ENCODE data around the gene FBXW5. TPM values are rescaled to one million over a fixed set of nuclear protein-coding genes. Genes with fewer than 3 reads are reported as not detected.

Gene FBXW5
- total RNA-seq, 2 donors from 2014 or later, result 64.2 to 76.5 TPM

DNA sequence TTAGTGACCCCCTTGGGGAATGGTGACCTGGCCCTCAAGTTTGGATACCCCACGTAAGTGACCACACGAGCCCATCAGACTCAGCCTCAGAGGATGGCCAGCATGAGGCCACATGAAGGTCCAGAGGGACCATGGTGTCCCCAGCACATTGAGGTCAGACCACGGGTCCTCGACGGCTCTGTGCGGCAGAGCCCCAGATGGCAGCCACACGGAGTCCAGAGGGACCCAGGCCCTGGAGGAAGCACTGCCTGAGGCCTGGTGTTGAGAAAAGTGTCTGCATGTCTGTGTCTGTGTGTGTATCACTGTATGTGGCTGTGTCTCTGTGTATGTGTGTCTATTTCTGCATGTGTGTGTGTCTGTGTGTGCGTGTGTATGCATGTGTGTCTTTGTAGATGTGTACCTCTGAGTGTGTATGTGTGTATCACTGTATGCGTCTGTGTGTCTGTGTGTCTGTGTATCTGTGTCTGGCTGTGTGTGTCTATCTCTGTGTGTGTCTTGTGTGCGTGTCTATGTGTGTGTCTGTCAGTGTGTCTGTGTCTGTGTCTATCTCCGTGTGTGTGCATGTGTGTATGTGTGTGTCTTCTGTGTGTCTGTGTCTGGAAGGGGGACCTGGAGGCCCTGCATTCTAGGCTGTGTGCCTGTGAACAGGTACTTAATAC is 39.2 kb upstream of the FBXW5 start:
- no peaks in the 10 kb centered on the region for H3K9me3 ChIP-seq (ENCODE audit: control insufficient read depth, low read length)
- peaks cover 12% of the 10 kb centered on the region for H3K27me3 ChIP-seq (ENCODE audit: control insufficient read depth, insufficient read depth, low read length, poor library complexity, severe bottlenecking)
- Mint-ChIP-seq H3K36me3 (ENCODE audit: low read depth) (no peaks in the 10 kb centered on the region), H3K4me3 (no peak overlapping the region), H3K4me1 (peaks cover 9% of the 10 kb centered on the region), H3K27me3 (ENCODE audit: insufficient read depth) (peaks cover 23% of the 10 kb centered on the region), H3K27ac (no peak overlapping the region), H3K9me3 (no peaks in the 10 kb centered on the region)
- no peak for DNase-seq
- no peak for TF ChIP-seq CTCF (conservative IDR thresholded peaks at IDR 0.05)
- WGBS, 2 experiments (ENCODE audit: insufficient coverage in 1 of 2, insufficient read length in 1 of 2), result 85 to 90% methylated on average over 9 to 11 of the region's 11 CpGs
- H3K4me3 ChIP-seq (ENCODE audit: low read length), result no peak overlapping the region
- H3K27ac ChIP-seq (ENCODE audit: low read depth, low read length), result no peak overlapping the region
- H3K36me3 ChIP-seq (ENCODE audit: control insufficient read depth, insufficient read depth, low read length), result no peaks in the 10 kb centered on the region
- H3K4me1 ChIP-seq (ENCODE audit: control insufficient read depth, insufficient read depth, low read length), result peaks cover 3% of the 10 kb centered on the region
- H3K9ac ChIP-seq (ENCODE audit: extremely low read depth, low read length, poor library complexity, severe bottlenecking), result no peak overlapping the region

- Histone ChIP-seq H3K27me3 (ENCODE audit: control insufficient read depth, insufficient read depth, low read length, poor library complexity, severe bottlenecking) (peaks cover 12% of the 10 kb centered on the region), H3K36me3 (ENCODE audit: control insufficient read depth, insufficient read depth, low read length) (no peaks in the 10 kb centered on the region), H3K4me1 (ENCODE audit: control insufficient read depth, insufficient read depth, low read length) (peaks cover 3% of the 10 kb centered on the region), H3K4me3 (ENCODE audit: low read length) (no peak overlapping the region), H3K9ac (ENCODE audit: extremely low read depth, low read length, poor library complexity, severe bottlenecking) (no peak overlapping the region), H3K9me3 (ENCODE audit: control insufficient read depth, low read length) (no peaks in the 10 kb centered on the region), H3K27ac (ENCODE audit: low read depth, low read length) (no peak overlapping the region)
- no peak for TF ChIP-seq CTCF (conservative IDR thresholded peaks at IDR 0.05)
- Mint-ChIP-seq H3K36me3 (ENCODE audit: low read depth) (no peaks in the 10 kb centered on the region), H3K4me3 (no peak overlapping the region), H3K27me3 (ENCODE audit: insufficient read depth) (peaks cover 20% of the 10 kb centered on the region), H3K4me1 (peaks cover 9% of the 10 kb centered on the region), H3K27ac (no peak overlapping the region), H3K9me3 (no peaks in the 10 kb centered on the region)
- 90 to 92% methylated on average over 6 to 9 of the region's 9 CpGs for WGBS, 2 experiments (ENCODE audit: insufficient coverage in 1 of 2, insufficient read length in 1 of 2)
- no peak for DNase-seq
Observed at GRCh38 chr9:136983167-136983566, 38.6 kb upstream of the FBXW5 start.

GRCh38 chr9:136982232-136983051 is 37.9 kb upstream of the FBXW5 start, which contains the start of gene LCNL1:
LCNL1 (plus strand) TSS chr9:136982993; CDS start chr9:136983587, 594 bp downstream.
- Histone ChIP-seq H3K36me3 (ENCODE audit: control insufficient read depth, insufficient read depth, low read length) (no peaks in the 10 kb centered on the region), H3K4me3 (ENCODE audit: low read length) (no peak within 1 kb of the TSS), H3K27ac (ENCODE audit: low read depth, low read length) (no peak within 1 kb of the TSS), H3K27me3 (ENCODE audit: control insufficient read depth, insufficient read depth, low read length, poor library complexity, severe bottlenecking) (peaks cover 15% of the 10 kb centered on the region), H3K9ac (ENCODE audit: extremely low read depth, low read length, poor library complexity, severe bottlenecking) (no peak within 1 kb of the TSS), H3K4me1 (ENCODE audit: control insufficient read depth, insufficient read depth, low read length) (peaks cover 3% of the 10 kb centered on the region), H3K9me3 (ENCODE audit: control insufficient read depth, low read length) (no peaks in the 10 kb centered on the region)
- H3K4me1 Mint-ChIP-seq, result peaks cover 9% of the 10 kb centered on the region
- no peaks in the 10 kb centered on the region for H3K9me3 Mint-ChIP-seq
- peaks cover 15% of the 10 kb centered on the region for H3K27me3 Mint-ChIP-seq (ENCODE audit: insufficient read depth)
- no peaks in the 10 kb centered on the region for H3K36me3 Mint-ChIP-seq (ENCODE audit: low read depth)
- no peak for DNase-seq
- TF ChIP-seq CTCF (conservative IDR thresholded peaks at IDR 0.05), result no peak
- 90 to 96% methylated on average over 10 to 18 of the region's 18 CpGs for WGBS, 2 experiments (ENCODE audit: insufficient coverage in 1 of 2, insufficient read length in 1 of 2)
- no peak within 1 kb of the TSS for H3K4me3 Mint-ChIP-seq
- no peak within 1 kb of the TSS for H3K27ac Mint-ChIP-seq
